Neutrophil (primary cell): ENCODE results near the gene MSANTD4.
"Not testable (repeated sequence)": the region's sequence is repeated elsewhere in the genome, so short reads cannot be mapped to it uniquely, and the experiment has no call there.

ENCODE experiments used
- H3K27ac ChIP-seq: fragments of 200-600 bp; sonication (generic); 2 replicates; pipeline ENCODE4 v1.5.1; 2016; ENCODE audit warnings: mild to moderate bottlenecking, moderate library complexity
- H3K27me3 ChIP-seq: fragments of 200-600 bp; sonication (generic); 2 replicates; pipeline ENCODE4 v1.6.0; 2016; ENCODE audit warnings: mild to moderate bottlenecking
- H3K36me3 ChIP-seq: fragments of 200-600 bp; sonication (generic); 2 replicates; pipeline ENCODE4 v1.5.1; 2017
- H3K4me1 ChIP-seq, 2 experiments: fragments of 200-600 bp in 1 of 2; sonication (generic) in 1 of 2; 1 replicate in 1 of 2; 2 replicates in 1 of 2; pipeline versions ENCODE4 v1.5.1 to v1.6.1; 2013 to 2016; ENCODE audit warnings: low read depth in 1 of 2, low read length in 1 of 2, mild to moderate bottlenecking in 1 of 2, moderate library complexity in 1 of 2; ENCODE audit not compliant: control insufficient read depth in 1 of 2, insufficient read depth in 1 of 2
- H3K4me3 ChIP-seq, 2 experiments: fragments of 200-600 bp in 1 of 2; sonication (generic) in 1 of 2; 1 replicate in 1 of 2; 2 replicates in 1 of 2; pipeline ENCODE4 v1.5.1; 2013 to 2016; ENCODE audit warnings: low read depth in 1 of 2, low read length in 1 of 2, mild to moderate bottlenecking in 1 of 2, moderate library complexity in 1 of 2
- H3K9me3 ChIP-seq: fragments of 200-600 bp; sonication (generic); 2 replicates; pipeline ENCODE4 v1.5.1; 2016
- TF ChIP-seq, protein P1 (sequence below): fragments of 200-600 bp; sonication (generic); IDR thresholded peaks from 2 replicates; pipeline ENCODE4 v1.5.1; 2016; ENCODE audit warnings: antibody characterized with exemption

The MSANTD4 gene

GRCh38 chr11:106059617-106060016 lies 37.6 kb upstream of the MSANTD4 start:
- no peaks in the 10 kb centered on the region for H3K9me3 ChIP-seq
- H3K27ac ChIP-seq, result no peak overlapping the region
- H3K36me3 ChIP-seq, result no peaks in the 10 kb centered on the region
- TF ChIP-seq, protein P1, sequence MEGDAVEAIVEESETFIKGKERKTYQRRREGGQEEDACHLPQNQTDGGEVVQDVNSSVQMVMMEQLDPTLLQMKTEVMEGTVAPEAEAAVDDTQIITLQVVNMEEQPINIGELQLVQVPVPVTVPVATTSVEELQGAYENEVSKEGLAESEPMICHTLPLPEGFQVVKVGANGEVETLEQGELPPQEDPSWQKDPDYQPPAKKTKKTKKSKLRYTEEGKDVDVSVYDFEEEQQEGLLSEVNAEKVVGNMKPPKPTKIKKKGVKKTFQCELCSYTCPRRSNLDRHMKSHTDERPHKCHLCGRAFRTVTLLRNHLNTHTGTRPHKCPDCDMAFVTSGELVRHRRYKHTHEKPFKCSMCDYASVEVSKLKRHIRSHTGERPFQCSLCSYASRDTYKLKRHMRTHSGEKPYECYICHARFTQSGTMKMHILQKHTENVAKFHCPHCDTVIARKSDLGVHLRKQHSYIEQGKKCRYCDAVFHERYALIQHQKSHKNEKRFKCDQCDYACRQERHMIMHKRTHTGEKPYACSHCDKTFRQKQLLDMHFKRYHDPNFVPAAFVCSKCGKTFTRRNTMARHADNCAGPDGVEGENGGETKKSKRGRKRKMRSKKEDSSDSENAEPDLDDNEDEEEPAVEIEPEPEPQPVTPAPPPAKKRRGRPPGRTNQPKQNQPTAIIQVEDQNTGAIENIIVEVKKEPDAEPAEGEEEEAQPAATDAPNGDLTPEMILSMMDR, result no peak
- H3K4me1 ChIP-seq, result no peaks in the 10 kb centered on the region
- no peaks in the 10 kb centered on the region for H3K27me3 ChIP-seq
- H3K4me3 ChIP-seq, result no peak overlapping the region

DNA sequence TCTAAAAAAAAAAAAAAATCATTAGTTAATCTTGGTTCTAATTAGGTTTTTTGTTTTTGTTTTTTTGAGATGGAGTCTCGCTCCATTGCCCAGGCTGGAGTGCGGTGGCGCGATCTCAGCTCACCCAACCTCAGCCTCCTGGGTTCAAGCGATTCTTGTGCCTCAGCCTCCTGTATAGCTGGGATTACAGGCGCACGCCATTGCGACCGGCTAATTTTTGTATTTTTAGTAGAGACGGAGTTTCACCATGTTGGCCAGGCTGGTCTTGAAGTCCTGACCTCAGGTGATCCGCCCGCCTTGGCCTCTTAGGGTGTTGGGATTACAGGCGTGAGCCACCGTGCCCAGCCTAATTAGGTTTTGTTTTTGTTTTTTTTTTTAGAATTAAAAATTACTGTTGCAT lies 36.3 kb upstream of the MSANTD4 start:
- H3K9me3 ChIP-seq, H3K27ac ChIP-seq, H3K4me1 ChIP-seq, H3K36me3 ChIP-seq, H3K27me3 ChIP-seq, H3K4me3 ChIP-seq: not testable (repeated sequence)

DNA sequence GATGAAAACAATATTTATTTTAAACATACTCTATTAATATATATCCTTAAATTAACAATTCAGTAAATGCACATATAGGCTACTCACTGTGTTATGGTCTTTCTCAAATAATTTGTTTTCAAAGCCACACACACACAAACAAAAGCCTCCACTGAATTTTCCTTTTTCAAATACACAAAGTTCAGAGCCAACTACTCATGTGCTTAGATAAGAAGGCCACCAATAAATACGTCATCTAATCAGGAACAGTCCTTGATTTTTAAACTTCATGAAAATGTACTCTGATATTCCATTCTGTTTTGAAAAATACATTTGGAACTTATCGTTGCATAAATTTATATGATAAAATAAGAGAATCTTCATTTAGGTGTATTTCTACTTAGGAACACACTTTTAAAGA lies 29.1 kb upstream of the MSANTD4 start:
- Histone ChIP-seq H3K9me3 (no peaks in the 10 kb centered on the region), H3K27ac (no peak overlapping the region), H3K4me3 (no peak overlapping the region), H3K36me3 (no peaks in the 10 kb centered on the region), H3K4me1 (no peaks in the 10 kb centered on the region), H3K27me3 (no peaks in the 10 kb centered on the region)
- TF ChIP-seq, protein P1, result no peak

GRCh38 chr11:106049727-106050476 lies 27.9 kb upstream of the MSANTD4 start:
- no peak overlapping the region for H3K27ac ChIP-seq
- TF ChIP-seq, protein P1, result no peak
- H3K36me3 ChIP-seq, result no peaks in the 10 kb centered on the region
- no peaks in the 10 kb centered on the region for H3K4me1 ChIP-seq
- H3K9me3 ChIP-seq, result no peaks in the 10 kb centered on the region
- H3K27me3 ChIP-seq, result no peaks in the 10 kb centered on the region
- H3K4me3 ChIP-seq, result no peak overlapping the region

- Histone ChIP-seq H3K4me3 (no peak overlapping the region), H3K4me1 (no peaks in the 10 kb centered on the region), H3K36me3 (no peaks in the 10 kb centered on the region), H3K9me3 (no peaks in the 10 kb centered on the region), H3K27ac (no peak overlapping the region), H3K27me3 (no peaks in the 10 kb centered on the region)
- TF ChIP-seq, protein P1, result no peak
Measured at GRCh38 chr11:106047631-106048030, 25.6 kb upstream of the MSANTD4 start.

GRCh38 chr11:106043540-106043939 lies 21.5 kb upstream of the MSANTD4 start:
- no peak overlapping the region for H3K4me3 ChIP-seq

More at GRCh38 chr11:106043540-106043939, 21.5 kb upstream of the MSANTD4 start:
- Histone ChIP-seq H3K27me3 (no peaks in the 10 kb centered on the region), H3K4me1 (no peaks in the 10 kb centered on the region), H3K9me3 (no peaks in the 10 kb centered on the region), H3K27ac (no peak overlapping the region), H3K36me3 (no peaks in the 10 kb centered on the region)
- TF ChIP-seq, protein P1, result no peak
